HEK293 (cell line): ENCODE data around the gene FCRL4.

ENCODE experiments used
- CTCF ChIA-PET: fragments of 350-600 bp; formaldehyde crosslinking; extraction: SDS; loops from one replicate; lab custom pipeline; 2021; ENCODE audit warnings: antibody characterized with exemption; lab: Yijun Ruan, JAX
- POLR2A ChIA-PET: fragments of 300-600 bp; formaldehyde crosslinking; extraction: SDS; loops from one replicate; lab custom pipeline; 2020; ENCODE audit warnings: antibody characterized with exemption, inconsistent platforms; lab: Yijun Ruan, JAX
- H3K27ac ChIP-seq: fragments of 200-500 bp; sonication (Bioruptor generic); 2 replicates; pipeline ENCODE4 v1.5.1; 2014; ENCODE audit warnings: low read depth, low read length, control low read depth, inconsistent platforms; ENCODE audit errors: extremely low read depth
- H3K36me3 ChIP-seq, 2 experiments: fragments of 200-500 bp in 1 of 2; sonication (Bioruptor generic) in 1 of 2; 1 replicate in 1 of 2; 2 replicates in 1 of 2; pipeline ENCODE4 v1.5.1; 2014 to 2017; ENCODE audit warnings: inconsistent platforms in 2 of 2, low read length in 2 of 2; ENCODE audit not compliant: control insufficient read depth in 2 of 2, insufficient read depth in 1 of 2
- H3K4me1 ChIP-seq: fragments of 200-500 bp; sonication (Bioruptor generic); 2 replicates; pipeline ENCODE4 v1.5.1; 2014; ENCODE audit warnings: mild to moderate bottlenecking, low read length, inconsistent platforms; ENCODE audit not compliant: control insufficient read depth, insufficient read depth
- H3K4me3 ChIP-seq: 2 replicates; pipeline ENCODE4 v1.5.1; 2011; ENCODE audit warnings: low read depth, mild to moderate bottlenecking, control low read depth, low read length, moderate library complexity
- H3K9me3 ChIP-seq: fragments of 200-500 bp; sonication (Bioruptor generic); 2 replicates; pipeline ENCODE4 v1.5.1; 2014; ENCODE audit warnings: low read depth, low read length, inconsistent platforms; ENCODE audit not compliant: control insufficient read depth, insufficient read depth
- HOXC10 ChIP-seq: sonication (generic); formaldehyde crosslinking; IDR thresholded peaks from 2 replicates; pipeline ENCODE4 v1.8.1; 2023; ENCODE audit warnings: mild to moderate bottlenecking, missing genetic modification reagents
- HOXD13 ChIP-seq: sonication (generic); formaldehyde crosslinking; IDR thresholded peaks from 2 replicates; pipeline ENCODE4 v1.8.0; 2022; ENCODE audit warnings: missing genetic modification reagents, borderline replicate concordance
- OVOL3 ChIP-seq: fragments of 450-650 bp; formaldehyde crosslinking; IDR thresholded peaks from 2 replicates; pipeline ENCODE4 v1.5.1; 2016; ENCODE audit warnings: missing biosample characterization, missing genetic modification characterization
- REPIN1 ChIP-seq: fragments of 450-650 bp; formaldehyde crosslinking; IDR thresholded peaks from 2 replicates; pipeline ENCODE4 v1.5.1; 2017; ENCODE audit warnings: missing biosample characterization, missing genetic modification characterization, low read depth
- WT1 ChIP-seq: fragments of 450-650 bp; formaldehyde crosslinking; IDR thresholded peaks from 2 replicates; pipeline ENCODE4 v1.5.1; 2016; ENCODE audit warnings: missing biosample characterization, missing genetic modification characterization
- ZBTB20 ChIP-seq: fragments of 450-650 bp; formaldehyde crosslinking; IDR thresholded peaks from 2 replicates; pipeline ENCODE4 v1.5.1; 2016; ENCODE audit warnings: missing biosample characterization, missing genetic modification characterization
- ZBTB21 ChIP-seq: fragments of 450-650 bp; formaldehyde crosslinking; IDR thresholded peaks from 2 replicates; pipeline ENCODE4 v1.5.1; 2017; ENCODE audit warnings: missing biosample characterization, missing genetic modification characterization
- ZEB2 ChIP-seq: fragments of 450-650 bp; formaldehyde crosslinking; IDR thresholded peaks from 2 replicates; pipeline ENCODE4 v1.5.1; 2016; ENCODE audit warnings: missing biosample characterization, missing genetic modification characterization
- ZNF112 ChIP-seq: fragments of 450-650 bp; formaldehyde crosslinking; IDR thresholded peaks from 2 replicates; pipeline ENCODE4 v1.5.0; 2017; ENCODE audit warnings: missing biosample characterization, missing genetic modification characterization
- ZNF433 ChIP-seq: fragments of 450-650 bp; formaldehyde crosslinking; IDR thresholded peaks from 2 replicates; pipeline ENCODE4 v1.5.1; 2016; ENCODE audit warnings: missing biosample characterization, missing genetic modification characterization, low read depth
- ZNF529 ChIP-seq: fragments of 450-650 bp; formaldehyde crosslinking; IDR thresholded peaks from 2 replicates; pipeline ENCODE4 v1.5.1; 2017; ENCODE audit warnings: missing genetic modification characterization, missing biosample characterization; ENCODE audit not compliant: insufficient replicate concordance
- ZNF621 ChIP-seq: fragments of 450-650 bp; formaldehyde crosslinking; IDR thresholded peaks from 2 replicates; pipeline ENCODE4 v1.5.1; 2017; ENCODE audit warnings: missing biosample characterization, missing genetic modification characterization
- ZNF623 ChIP-seq: fragments of 450-650 bp; formaldehyde crosslinking; IDR thresholded peaks from 2 replicates; pipeline ENCODE4 v1.5.1; 2016; ENCODE audit warnings: missing biosample characterization, missing genetic modification characterization
- ZNF629 ChIP-seq: fragments of 450-650 bp; formaldehyde crosslinking; IDR thresholded peaks from 2 replicates; pipeline ENCODE4 v1.5.1; 2017; ENCODE audit warnings: missing biosample characterization, missing genetic modification characterization
- ZNF654 ChIP-seq: fragments of 450-650 bp; formaldehyde crosslinking; IDR thresholded peaks from 2 replicates; pipeline ENCODE4 v1.5.1; 2016; ENCODE audit warnings: low read depth, missing biosample characterization, missing genetic modification characterization
- ZNF747 ChIP-seq: fragments of 450-650 bp; formaldehyde crosslinking; IDR thresholded peaks from 2 replicates; pipeline ENCODE4 v1.5.1; 2016; ENCODE audit warnings: missing biosample characterization, missing genetic modification characterization
- ZNF76 ChIP-seq: fragments of 450-650 bp; formaldehyde crosslinking; IDR thresholded peaks from 2 replicates; pipeline ENCODE4; 2016; ENCODE audit warnings: low read depth, missing biosample characterization, missing genetic modification characterization, borderline replicate concordance
- ZNF776 ChIP-seq: fragments of 450-650 bp; formaldehyde crosslinking; IDR thresholded peaks from 2 replicates; pipeline ENCODE4 v1.5.0; 2017; ENCODE audit warnings: missing biosample characterization, missing genetic modification characterization, borderline replicate concordance
- TF ChIP-seq, protein P1 (sequence below): fragments of 450-650 bp; formaldehyde crosslinking; IDR thresholded peaks from 2 replicates; pipeline ENCODE4 v1.5.1; 2016; ENCODE audit warnings: missing biosample characterization, missing genetic modification characterization
- TF ChIP-seq, protein P2 (sequence below): fragments of 450-650 bp; formaldehyde crosslinking; IDR thresholded peaks from 2 replicates; pipeline ENCODE4 v1.5.1; 2017; ENCODE audit warnings: missing biosample characterization, missing genetic modification characterization

The FCRL4 gene

DNA sequence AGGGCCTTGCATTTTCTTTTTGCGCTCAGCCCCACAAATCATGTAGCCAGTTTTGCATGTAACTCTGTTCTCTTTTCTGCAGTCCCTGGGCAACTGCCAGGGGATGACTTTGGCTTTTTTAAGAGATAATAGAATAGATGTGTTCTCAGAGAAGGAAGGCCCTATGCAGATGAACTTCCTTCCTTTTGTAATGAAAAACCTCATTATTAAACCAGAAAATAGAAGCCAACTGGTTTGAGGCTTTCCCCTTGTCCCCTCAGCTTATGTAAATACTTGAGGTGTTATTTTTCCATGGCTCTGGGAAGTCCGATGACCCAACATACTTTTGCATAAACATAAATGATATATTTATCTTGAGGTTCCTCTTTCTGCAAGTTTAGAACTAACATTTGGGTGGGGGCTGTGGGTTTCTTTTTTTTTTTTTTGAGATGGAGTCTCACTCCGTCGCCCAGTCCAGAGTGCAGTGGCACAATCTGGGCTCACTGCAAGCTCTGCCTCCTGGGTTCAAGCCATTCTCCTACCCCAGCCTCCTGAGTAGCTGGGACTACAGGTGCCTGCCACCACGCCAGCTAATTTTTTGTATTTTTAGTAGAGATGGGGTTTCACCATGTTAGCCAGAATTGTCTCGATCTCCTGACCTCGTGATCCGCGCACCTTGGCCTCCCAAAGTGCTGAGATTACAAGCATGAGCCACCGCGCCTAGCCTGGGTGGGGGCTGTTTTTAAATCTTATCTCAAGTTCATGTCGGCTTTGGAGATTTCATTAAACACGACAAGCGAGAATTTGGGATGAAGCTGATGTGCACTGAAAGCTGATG is 31.2 kb downstream of the FCRL4 start:
- CTCF ChIA-PET = interaction anchor here (1.8 to 3.5 kb wide), 2 partner anchors 14 kb away, joined by 7 to 27 read pairs; no protein-coding TSS in a partner anchor

DNA sequence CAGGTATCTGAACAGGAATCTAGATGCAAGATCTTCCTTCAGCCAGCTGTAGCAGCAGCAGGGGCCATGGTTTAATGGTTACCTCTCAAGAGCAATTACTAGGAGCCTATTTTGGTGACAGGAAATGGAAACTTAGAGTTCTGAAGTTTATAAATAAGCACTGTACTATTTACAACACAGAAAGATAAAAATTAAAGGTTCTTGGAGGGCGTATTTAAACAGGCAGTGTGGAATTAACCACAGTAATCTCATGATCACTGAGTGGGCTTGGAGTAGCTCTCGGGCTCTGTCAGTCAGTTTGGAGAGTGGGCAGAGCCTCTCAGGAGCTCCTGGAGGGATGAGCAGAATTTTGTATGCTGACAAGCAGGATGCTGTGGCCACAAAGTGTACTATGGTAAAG is 35.4 kb downstream of the FCRL4 start:
- ChIA-PET CTCF (interaction anchor here (1.0 to 1.5 kb wide), 4 partner anchors 18 to 386 kb away, joined by 3 to 7 read pairs (median 3); no protein-coding TSS in a partner anchor), POLR2A (no interaction called here)
- no peak overlapping the region for H3K4me3 ChIP-seq

More for the DNA sequence above, 31.2 kb downstream of the FCRL4 start:
- POLR2A ChIA-PET = no interaction called here
- Histone ChIP-seq H3K4me3 (no peak overlapping the region), H3K4me1 (no peaks in the 10 kb centered on the region), H3K36me3 (no peaks in the 10 kb centered on the region), H3K9me3 (no peaks in the 10 kb centered on the region), H3K27ac (no peak overlapping the region)
- no peak for TF ChIP-seq REPIN1 (tag by site-specific recombination)
- TF ChIP-seq ZNF747 (tag by site-specific recombination) = no peak
- no peak for TF ChIP-seq WT1
- TF ChIP-seq, protein P1, sequence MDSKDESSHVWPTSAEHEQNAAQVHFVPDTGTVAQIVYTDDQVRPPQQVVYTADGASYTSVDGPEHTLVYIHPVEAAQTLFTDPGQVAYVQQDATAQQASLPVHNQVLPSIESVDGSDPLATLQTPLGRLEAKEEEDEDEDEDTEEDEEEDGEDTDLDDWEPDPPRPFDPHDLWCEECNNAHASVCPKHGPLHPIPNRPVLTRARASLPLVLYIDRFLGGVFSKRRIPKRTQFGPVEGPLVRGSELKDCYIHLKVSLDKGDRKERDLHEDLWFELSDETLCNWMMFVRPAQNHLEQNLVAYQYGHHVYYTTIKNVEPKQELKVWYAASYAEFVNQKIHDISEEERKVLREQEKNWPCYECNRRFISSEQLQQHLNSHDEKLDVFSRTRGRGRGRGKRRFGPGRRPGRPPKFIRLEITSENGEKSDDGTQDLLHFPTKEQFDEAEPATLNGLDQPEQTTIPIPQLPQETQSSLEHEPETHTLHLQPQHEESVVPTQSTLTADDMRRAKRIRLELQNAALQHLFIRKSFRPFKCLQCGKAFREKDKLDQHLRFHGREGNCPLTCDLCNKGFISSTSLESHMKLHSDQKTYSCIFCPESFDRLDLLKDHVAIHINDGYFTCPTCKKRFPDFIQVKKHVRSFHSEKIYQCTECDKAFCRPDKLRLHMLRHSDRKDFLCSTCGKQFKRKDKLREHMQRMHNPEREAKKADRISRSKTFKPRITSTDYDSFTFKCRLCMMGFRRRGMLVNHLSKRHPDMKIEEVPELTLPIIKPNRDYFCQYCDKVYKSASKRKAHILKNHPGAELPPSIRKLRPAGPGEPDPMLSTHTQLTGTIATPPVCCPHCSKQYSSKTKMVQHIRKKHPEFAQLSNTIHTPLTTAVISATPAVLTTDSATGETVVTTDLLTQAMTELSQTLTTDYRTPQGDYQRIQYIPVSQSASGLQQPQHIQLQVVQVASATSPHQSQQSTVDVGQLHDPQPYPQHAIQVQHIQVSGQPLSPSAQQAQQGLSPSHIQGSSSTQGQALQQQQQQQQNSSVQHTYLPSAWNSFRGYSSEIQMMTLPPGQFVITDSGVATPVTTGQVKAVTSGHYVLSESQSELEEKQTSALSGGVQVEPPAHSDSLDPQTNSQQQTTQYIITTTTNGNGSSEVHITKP (tag by site-specific recombination) = no peak
- TF ChIP-seq, protein P2, sequence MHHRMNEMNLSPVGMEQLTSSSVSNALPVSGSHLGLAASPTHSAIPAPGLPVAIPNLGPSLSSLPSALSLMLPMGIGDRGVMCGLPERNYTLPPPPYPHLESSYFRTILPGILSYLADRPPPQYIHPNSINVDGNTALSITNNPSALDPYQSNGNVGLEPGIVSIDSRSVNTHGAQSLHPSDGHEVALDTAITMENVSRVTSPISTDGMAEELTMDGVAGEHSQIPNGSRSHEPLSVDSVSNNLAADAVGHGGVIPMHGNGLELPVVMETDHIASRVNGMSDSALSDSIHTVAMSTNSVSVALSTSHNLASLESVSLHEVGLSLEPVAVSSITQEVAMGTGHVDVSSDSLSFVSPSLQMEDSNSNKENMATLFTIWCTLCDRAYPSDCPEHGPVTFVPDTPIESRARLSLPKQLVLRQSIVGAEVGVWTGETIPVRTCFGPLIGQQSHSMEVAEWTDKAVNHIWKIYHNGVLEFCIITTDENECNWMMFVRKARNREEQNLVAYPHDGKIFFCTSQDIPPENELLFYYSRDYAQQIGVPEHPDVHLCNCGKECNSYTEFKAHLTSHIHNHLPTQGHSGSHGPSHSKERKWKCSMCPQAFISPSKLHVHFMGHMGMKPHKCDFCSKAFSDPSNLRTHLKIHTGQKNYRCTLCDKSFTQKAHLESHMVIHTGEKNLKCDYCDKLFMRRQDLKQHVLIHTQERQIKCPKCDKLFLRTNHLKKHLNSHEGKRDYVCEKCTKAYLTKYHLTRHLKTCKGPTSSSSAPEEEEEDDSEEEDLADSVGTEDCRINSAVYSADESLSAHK (tag by site-specific recombination) = no peak
- no peak for TF ChIP-seq ZBTB21
- no peak for TF ChIP-seq ZNF76 (tag by site-specific recombination)
- no peak for TF ChIP-seq ZNF621 (tag by site-specific recombination)
- no peak for TF ChIP-seq HOXC10 (CRISPR knock-in tag)
- no peak for TF ChIP-seq ZNF629 (tag by site-specific recombination)
- no peak for TF ChIP-seq ZNF529 (tag by site-specific recombination)
- TF ChIP-seq HOXD13 = no peak
- no peak for TF ChIP-seq ZEB2
- TF ChIP-seq ZNF433 (tag by site-specific recombination) = no peak

More for the DNA sequence above, 35.4 kb downstream of the FCRL4 start:
- no peak for TF ChIP-seq ZNF776 (tag by site-specific recombination)
- no peak for TF ChIP-seq ZNF654 (tag by site-specific recombination)
- TF ChIP-seq ZBTB20 (tag by site-specific recombination) = no peak
- no peak for TF ChIP-seq ZNF112
- TF ChIP-seq OVOL3 (tag by site-specific recombination) = no peak
- no peak for TF ChIP-seq ZNF623 (tag by site-specific recombination)
- TF ChIP-seq, all 188 proteins: peak for 0
- Histone ChIP-seq H3K27ac (no peak overlapping the region), H3K36me3 (no peaks in the 10 kb centered on the region), H3K9me3 (no peaks in the 10 kb centered on the region), H3K4me1 (no peaks in the 10 kb centered on the region)
